HG02642 (cell line): Measurements from ENCODE around the gene MORC3.

Source experiments
- ATAC-seq: cut with Tn5 transposase; IDR thresholded peaks from one replicate; pipeline ENCODE4 v1.9.1; 2021; ENCODE audit warnings: mild to moderate bottlenecking; ENCODE audit not compliant: unreplicated experiment, poor library complexity

MORC3 gene

DNA sequence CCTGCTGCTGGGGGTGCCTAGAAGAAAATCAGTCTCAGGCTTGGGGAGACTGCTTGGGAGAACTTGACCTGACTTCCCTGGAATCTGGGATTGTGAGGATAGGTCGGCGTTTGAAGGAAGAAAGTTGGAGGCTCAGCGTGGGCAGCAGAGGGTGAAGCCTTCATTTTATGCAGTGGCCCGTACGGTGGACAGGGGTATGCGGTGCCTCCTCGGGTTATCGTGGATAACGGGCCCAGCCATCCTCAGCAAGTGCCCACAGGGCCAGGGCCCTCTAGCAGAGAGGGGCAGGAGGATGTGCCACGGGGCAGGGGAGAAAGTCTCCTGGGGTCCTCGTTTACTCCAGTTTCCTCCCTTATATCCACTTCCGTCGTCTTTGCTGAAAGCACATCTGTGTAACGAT lies 99.2 kb downstream of the MORC3 start:
- ATAC-seq, result no peak

DNA sequence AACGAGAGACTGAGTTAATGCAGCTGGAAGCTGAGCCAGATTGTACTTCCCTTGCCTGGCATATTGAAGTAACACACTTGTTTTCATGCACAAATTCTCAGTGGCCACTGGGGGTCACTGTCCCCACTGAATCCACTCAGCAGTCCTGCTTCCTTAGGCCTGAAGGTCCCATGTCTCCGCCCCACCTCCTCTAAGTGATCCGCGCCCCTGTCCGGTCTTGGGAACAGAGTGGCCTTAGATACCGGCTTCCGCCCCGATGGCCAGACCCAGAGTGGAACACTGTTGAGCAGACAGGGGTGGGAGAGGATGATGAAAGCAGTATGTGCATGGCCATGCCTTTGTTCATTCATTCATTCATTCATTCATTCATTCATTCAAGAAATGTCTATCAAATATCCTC lies 100.0 kb downstream of the MORC3 start:
- no peak for ATAC-seq

- no peak for ATAC-seq
Observed at GRCh38 chr21:36420571-36421339, 100.8 kb downstream of the MORC3 start.

DNA sequence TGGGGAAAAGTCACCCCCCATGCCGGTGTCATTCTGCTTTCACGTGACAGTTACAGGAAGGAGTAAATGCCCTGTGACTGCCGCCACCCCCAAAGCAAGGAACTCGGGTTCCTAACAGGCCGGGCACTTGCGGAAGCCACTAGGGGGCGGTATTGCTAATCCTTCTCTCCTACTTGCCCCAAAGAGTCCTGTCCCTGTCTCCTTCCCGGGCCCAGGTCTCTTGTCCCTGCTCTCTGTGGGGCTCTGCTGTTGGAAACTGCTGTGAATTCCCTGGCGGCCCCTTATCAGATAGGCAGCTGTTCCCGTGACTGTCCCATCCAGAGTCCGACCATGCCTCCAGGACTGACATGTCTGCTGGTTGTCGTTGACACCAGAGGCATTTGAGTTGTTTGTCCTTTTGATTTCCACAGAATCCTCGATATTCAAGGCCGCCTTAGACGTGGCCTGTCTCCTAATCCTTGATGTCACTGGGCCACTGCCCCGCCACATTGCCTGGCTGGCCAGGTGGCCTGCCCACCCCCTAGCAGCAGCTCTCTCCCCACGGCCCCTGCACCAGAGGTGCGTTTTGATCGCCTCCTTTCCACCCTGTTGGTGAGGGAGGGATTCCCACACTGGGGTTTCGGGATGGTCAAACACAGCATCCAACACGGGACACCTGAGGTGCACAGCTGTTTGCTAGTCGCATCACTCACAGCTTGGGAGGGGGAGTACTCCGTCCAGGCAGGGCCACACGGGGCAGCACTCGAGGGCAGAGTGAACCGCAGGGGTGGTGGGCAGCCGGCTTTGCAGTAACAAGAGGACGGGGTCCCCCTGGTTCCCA lies 102.5 kb downstream of the MORC3 start:
- no peak for ATAC-seq

DNA sequence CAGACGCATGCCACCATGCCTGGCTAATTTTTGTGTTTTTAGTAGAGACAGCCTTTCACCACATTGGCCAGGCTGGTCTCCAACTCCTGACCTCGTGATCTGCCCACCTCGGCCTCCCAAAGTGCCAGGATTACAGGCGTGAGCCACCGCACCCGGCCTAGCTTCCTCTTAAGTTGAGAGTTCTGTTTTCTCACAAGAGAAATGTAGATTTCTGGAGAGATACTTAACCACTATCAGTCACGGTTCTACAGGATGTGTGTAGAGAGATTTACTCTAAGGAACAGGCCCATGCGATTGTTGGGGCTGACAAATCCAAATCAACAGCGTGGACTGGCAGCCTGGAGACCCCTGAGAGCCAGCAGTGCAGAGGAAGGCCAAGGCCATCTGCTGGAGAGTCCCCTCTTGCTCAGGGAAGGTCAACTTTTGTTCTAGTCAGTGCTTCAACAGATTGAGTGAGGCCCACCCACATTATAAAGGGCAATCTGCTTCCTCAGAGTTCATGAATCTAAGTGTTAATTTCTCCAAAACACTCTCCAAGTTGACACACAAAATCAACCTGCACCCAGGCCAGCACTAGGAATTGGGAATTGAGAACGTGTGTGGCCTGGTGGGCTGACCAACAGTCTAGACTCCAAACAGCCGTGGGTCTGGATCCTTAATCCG lies 103.9 kb downstream of the MORC3 start:
- ATAC-seq, result no peak

DNA sequence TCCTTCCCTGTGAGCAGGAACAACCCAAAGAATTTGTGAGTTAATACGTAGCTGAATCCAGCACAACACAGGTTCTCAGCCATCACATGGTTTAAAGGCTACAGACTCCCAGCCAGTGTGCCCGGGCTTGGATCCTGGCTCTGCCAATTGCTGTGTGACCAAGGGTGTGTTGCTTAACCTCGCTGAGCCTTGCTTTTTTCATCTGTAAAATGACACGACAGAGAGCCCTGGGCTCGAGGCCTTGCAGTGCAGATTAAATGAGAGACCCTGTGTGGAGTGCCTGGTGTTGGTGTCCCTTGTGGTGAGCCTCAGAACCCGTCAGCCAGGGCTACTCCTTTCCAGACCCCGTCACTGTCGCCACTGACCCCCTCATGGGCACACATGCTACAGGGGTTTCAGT lies 104.6 kb downstream of the MORC3 start:
- ATAC-seq, result no peak

GRCh38 chr21:36425286-36425685 lies 105.3 kb downstream of the MORC3 start:
- no peak for ATAC-seq
